ENCODE data around the gene SMYD3. TPM values are rescaled to one million over a fixed set of nuclear protein-coding genes. Genes with fewer than 3 reads are reported as not detected.

The SMYD3 gene
- polyA plus RNA-seq, 1 donor from 2014 or later, result 48.6 TPM

DNA sequence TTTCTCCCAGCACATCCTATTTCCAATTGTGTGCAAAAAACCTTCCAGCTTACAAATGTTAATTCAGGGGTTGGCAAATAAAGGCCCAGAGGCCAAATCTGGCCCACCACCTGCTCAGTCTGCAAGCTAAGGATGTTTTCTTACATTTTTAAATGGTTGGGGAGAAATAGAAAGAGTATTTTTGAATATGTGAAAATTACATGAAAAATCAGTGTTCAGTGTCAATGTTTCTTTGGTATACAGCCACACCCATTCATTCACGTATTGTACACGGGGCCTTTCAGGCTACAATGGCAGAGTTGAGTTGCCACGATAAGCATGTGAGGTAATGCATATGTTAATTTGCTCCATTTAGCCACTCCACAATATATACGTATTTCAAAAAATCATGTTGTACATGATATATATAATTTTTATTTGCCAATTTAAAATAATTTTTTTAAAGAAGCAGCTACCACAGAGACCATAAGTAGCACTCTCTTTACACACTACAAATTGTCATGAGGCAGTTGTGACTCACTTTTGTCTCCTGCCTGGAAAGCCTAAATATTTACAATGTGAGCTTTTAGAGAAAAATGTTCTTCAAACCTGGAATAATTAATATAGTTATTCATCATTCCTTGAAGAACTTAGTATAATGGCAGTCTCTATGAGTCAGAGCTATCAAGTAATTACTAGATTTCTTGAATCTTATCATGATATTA, 189.6 kb downstream of the SMYD3 start:
- no peaks in the 10 kb centered on the region for H3K27me3 ChIP-seq (ENCODE audit: insufficient read depth, low read depth, low read length)

DNA sequence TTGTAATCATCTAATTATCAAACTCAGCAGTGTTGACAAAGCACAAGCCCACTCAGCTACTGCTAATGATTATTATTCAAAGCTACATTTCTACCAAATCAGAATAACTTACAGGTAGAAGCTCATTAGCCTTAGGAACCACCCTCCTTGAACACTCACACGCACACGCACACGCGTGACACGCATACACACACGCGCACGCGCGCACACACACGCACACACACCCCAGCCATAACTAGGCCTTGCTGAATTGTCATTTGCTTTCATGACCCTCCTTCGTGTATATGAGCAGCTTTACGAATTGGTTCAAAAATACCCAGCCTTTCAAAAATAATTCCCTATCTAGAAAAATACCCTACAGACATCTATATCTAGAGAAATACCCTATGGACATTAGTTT, 195.6 kb downstream of the SMYD3 start:
- no peaks in the 10 kb centered on the region for H3K79me2 ChIP-seq (replicated peaks; ENCODE audit: insufficient read depth, low read length)
- H3K27ac ChIP-seq (ENCODE audit: low read length), result no peak overlapping the region
- H3K4me2 ChIP-seq (ENCODE audit: low read length), result no peak overlapping the region
- no peaks in the 10 kb centered on the region for H3F3A ChIP-seq (ENCODE audit: insufficient read depth, low read length, poor library complexity, severe bottlenecking)
- no peaks in the 10 kb centered on the region for H3K36me3 ChIP-seq (ENCODE audit: insufficient read depth, low read length)
- no peaks in the 10 kb centered on the region for H3K9me3 ChIP-seq (ENCODE audit: low read length)
- H3K9ac ChIP-seq (ENCODE audit: low read length), result no peak overlapping the region
- no peaks in the 10 kb centered on the region for H4K20me1 ChIP-seq (ENCODE audit: insufficient read depth)
- H3K4me3 ChIP-seq (ENCODE audit: low read length), result no peak overlapping the region
- no peaks in the 10 kb centered on the region for H3K9me2 ChIP-seq (ENCODE audit: insufficient read depth, low read length)
- no peak overlapping the region for H2AFZ ChIP-seq (ENCODE audit: low read depth, low read length)
- no peak for TF ChIP-seq POLR2AphosphoS5 (IDR thresholded peaks at IDR 0.05)
- no peak for TF ChIP-seq RAD21 (conservative IDR thresholded peaks at IDR 0.05)
- TF ChIP-seq, protein P1, sequence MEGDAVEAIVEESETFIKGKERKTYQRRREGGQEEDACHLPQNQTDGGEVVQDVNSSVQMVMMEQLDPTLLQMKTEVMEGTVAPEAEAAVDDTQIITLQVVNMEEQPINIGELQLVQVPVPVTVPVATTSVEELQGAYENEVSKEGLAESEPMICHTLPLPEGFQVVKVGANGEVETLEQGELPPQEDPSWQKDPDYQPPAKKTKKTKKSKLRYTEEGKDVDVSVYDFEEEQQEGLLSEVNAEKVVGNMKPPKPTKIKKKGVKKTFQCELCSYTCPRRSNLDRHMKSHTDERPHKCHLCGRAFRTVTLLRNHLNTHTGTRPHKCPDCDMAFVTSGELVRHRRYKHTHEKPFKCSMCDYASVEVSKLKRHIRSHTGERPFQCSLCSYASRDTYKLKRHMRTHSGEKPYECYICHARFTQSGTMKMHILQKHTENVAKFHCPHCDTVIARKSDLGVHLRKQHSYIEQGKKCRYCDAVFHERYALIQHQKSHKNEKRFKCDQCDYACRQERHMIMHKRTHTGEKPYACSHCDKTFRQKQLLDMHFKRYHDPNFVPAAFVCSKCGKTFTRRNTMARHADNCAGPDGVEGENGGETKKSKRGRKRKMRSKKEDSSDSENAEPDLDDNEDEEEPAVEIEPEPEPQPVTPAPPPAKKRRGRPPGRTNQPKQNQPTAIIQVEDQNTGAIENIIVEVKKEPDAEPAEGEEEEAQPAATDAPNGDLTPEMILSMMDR (IDR thresholded peaks at IDR 0.05; ENCODE audit: poor library complexity, severe bottlenecking), result no peak
- TF ChIP-seq SMC3 (conservative IDR thresholded peaks at IDR 0.05; ENCODE audit: poor library complexity), result no peak
- TF ChIP-seq EZH2 (IDR thresholded peaks at IDR 0.05; ENCODE audit: borderline replicate concordance, insufficient read depth, low read length, poor library complexity, severe bottlenecking), result no peak
- H3K27me3 ChIP-seq (ENCODE audit: insufficient read depth, low read depth, low read length), result no peaks in the 10 kb centered on the region

More for the DNA sequence above, 189.6 kb downstream of the SMYD3 start:
- Histone ChIP-seq H3K4me2 (ENCODE audit: low read length) (no peak overlapping the region), H3K9me3 (ENCODE audit: low read length) (no peaks in the 10 kb centered on the region), H3K36me3 (ENCODE audit: insufficient read depth, low read length) (no peaks in the 10 kb centered on the region), H3K79me2 (replicated peaks; ENCODE audit: insufficient read depth, low read length) (no peaks in the 10 kb centered on the region), H3K27ac (ENCODE audit: low read length) (no peak overlapping the region), H3K9ac (ENCODE audit: low read length) (no peak overlapping the region), H3K9me2 (ENCODE audit: insufficient read depth, low read length) (no peaks in the 10 kb centered on the region), H3F3A (ENCODE audit: insufficient read depth, low read length, poor library complexity, severe bottlenecking) (no peaks in the 10 kb centered on the region), H2AFZ (ENCODE audit: low read depth, low read length) (no peak overlapping the region), H3K4me3 (ENCODE audit: low read length) (no peak overlapping the region), H4K20me1 (ENCODE audit: insufficient read depth) (no peaks in the 10 kb centered on the region)
- TF ChIP-seq, protein P2, sequence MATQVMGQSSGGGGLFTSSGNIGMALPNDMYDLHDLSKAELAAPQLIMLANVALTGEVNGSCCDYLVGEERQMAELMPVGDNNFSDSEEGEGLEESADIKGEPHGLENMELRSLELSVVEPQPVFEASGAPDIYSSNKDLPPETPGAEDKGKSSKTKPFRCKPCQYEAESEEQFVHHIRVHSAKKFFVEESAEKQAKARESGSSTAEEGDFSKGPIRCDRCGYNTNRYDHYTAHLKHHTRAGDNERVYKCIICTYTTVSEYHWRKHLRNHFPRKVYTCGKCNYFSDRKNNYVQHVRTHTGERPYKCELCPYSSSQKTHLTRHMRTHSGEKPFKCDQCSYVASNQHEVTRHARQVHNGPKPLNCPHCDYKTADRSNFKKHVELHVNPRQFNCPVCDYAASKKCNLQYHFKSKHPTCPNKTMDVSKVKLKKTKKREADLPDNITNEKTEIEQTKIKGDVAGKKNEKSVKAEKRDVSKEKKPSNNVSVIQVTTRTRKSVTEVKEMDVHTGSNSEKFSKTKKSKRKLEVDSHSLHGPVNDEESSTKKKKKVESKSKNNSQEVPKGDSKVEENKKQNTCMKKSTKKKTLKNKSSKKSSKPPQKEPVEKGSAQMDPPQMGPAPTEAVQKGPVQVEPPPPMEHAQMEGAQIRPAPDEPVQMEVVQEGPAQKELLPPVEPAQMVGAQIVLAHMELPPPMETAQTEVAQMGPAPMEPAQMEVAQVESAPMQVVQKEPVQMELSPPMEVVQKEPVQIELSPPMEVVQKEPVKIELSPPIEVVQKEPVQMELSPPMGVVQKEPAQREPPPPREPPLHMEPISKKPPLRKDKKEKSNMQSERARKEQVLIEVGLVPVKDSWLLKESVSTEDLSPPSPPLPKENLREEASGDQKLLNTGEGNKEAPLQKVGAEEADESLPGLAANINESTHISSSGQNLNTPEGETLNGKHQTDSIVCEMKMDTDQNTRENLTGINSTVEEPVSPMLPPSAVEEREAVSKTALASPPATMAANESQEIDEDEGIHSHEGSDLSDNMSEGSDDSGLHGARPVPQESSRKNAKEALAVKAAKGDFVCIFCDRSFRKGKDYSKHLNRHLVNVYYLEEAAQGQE (IDR thresholded peaks at IDR 0.05; ENCODE audit: borderline replicate concordance), result no peak
- TF ChIP-seq MXI1 (conservative IDR thresholded peaks at IDR 0.05; ENCODE audit: poor library complexity, severe bottlenecking) (no peak), RAD21 (conservative IDR thresholded peaks at IDR 0.05) (no peak), EP300 (conservative IDR thresholded peaks at IDR 0.05; ENCODE audit: poor library complexity, severe bottlenecking) (no peak), TAF1 (IDR thresholded peaks at IDR 0.05; ENCODE audit: low read depth) (no peak), POLR2AphosphoS5 (IDR thresholded peaks at IDR 0.05) (no peak), SMC3 (conservative IDR thresholded peaks at IDR 0.05; ENCODE audit: poor library complexity) (no peak), EZH2 (IDR thresholded peaks at IDR 0.05; ENCODE audit: borderline replicate concordance, insufficient read depth, low read length, poor library complexity, severe bottlenecking) (no peak)
- TF ChIP-seq, protein P1 (IDR thresholded peaks at IDR 0.05; ENCODE audit: poor library complexity, severe bottlenecking), result no peak

All from neural cell (in vitro differentiated cells).